SW480 (cell line): Measurements from ENCODE around the gene CEP63.
"Not testable (repeated sequence)": the region's sequence is repeated elsewhere in the genome, so short reads cannot be mapped to it uniquely, and the experiment has no call there.

ENCODE experiments used
- DNase-seq: peaks from one replicate; pipeline ENCODE4 v3.0.0-alpha.2; 2016; ENCODE audit warnings: low spot score

The CEP63 gene

DNA sequence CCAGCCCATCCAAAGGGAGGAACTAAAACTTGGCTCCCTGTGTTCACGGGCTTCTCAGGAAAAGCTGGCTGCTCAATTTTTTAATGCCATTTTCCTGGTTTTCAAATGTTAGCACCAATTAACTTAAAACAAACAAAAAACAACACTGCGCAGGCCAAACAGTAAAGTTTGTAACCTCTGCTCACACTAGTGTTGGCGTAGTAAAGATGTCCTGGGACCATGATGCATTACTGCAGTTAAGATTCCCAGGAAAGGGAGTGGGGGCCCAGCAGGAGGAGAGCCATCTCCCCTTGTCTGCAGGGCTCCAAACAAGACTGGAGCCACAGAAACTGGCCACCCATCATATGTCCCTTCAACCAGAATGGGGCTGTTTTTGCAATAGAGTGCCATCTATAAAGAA, 91.0 kb downstream of the CEP63 start:
- no peak for DNase-seq

DNA sequence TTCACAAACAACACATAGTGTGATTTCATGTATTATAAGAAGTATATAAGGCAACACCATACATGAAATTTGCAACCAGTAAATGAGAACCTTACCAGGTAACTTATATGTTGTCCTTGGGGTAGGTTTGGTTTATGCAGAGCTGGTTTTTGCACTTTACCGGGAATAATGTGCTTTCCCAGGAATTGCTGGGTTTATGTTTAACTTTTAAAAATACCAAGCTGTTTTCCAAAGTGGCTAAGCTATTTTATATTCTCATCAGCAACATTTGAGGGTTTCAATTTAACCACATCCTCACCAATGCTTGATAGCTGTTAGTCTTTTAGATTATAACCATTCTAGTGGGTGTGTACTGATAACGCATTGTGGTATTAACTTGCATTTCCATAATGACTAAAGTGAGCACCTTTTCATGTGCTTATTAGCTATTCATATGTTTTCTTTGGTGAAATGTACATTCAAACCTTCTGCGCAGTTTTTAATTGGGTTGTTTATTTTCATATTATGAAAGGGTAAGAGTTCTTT, 93.3 kb downstream of the CEP63 start:
- DNase-seq: no peak

- no peak for DNase-seq
These were observed 104.9 kb downstream of the CEP63 start for GRCh38 chr3:134590766-134591165.

- DNase-seq: no peak
These were observed 106.9 kb downstream of the CEP63 start for GRCh38 chr3:134592806-134593205.

DNA sequence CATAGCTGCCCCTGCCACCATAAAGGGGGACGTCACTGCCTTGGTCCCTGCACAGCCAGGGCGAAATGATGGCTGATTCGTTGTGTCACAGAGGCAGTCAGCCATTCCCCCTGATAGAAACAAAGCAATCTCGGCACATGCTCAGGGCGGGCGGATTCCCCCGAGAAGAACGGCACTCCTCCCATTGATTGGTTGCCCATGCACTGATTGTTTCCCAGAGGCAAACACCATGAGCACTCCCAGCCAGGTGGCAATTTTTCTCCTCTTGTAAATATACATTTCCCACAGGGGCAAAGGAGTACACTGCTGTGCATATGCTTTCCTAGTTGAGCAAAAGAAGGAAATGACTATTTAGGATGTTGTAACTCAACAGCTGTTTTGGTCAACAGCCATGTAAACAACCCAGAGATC, 108.5 kb downstream of the CEP63 start:
- no peak for DNase-seq

DNA sequence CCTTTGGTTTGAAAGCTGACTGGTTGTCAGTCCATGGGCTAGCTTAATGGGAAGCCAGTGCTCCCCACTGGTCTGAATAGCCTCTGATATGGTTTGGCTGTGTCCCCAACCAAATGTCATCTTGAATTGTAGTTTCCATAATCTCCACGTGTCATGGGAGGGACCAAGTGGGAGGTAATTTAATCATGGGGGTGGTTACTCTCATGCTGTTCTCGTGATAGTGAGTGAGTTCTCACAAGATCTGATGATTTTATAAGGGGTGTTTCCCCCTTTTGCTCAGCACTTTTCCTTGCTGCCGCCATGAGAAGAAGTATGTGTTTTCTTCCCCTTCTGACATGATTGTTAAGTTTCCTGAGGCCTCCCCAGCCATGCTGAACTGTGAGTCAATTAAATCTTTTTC, 109.1 kb downstream of the CEP63 start:
- DNase-seq: not testable (repeated sequence)

- DNase-seq: peak; percentile 37
These were observed 111.6 kb downstream of the CEP63 start for GRCh38 chr3:134597390-134597970.

GRCh38 chr3:134598763-134599545, 113.1 kb downstream of the CEP63 start:
- no peak for DNase-seq

DNA sequence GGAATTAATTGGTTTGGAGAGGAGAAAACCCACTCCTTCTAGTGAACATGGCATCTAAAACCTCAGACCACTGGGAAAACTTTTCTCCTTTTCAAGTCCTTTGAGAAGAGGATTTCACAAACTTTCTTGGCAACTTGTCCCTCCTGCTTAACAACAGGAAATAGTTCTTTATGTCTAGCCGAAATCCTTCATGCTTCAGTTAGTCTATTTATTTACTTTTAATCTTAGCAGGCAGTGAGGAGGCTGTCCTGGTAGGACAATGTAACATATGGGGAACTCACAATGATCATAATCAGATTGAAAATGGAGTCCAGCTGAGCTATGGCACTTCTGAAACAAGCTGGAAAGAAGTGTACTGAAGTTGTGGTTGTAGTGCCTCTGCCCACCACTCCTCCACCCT, 114.3 kb downstream of the CEP63 start:
- DNase-seq: no peak

- peak; percentile 46 for DNase-seq
These were observed 115.0 kb downstream of the CEP63 start for GRCh38 chr3:134600685-134601463.

DNA sequence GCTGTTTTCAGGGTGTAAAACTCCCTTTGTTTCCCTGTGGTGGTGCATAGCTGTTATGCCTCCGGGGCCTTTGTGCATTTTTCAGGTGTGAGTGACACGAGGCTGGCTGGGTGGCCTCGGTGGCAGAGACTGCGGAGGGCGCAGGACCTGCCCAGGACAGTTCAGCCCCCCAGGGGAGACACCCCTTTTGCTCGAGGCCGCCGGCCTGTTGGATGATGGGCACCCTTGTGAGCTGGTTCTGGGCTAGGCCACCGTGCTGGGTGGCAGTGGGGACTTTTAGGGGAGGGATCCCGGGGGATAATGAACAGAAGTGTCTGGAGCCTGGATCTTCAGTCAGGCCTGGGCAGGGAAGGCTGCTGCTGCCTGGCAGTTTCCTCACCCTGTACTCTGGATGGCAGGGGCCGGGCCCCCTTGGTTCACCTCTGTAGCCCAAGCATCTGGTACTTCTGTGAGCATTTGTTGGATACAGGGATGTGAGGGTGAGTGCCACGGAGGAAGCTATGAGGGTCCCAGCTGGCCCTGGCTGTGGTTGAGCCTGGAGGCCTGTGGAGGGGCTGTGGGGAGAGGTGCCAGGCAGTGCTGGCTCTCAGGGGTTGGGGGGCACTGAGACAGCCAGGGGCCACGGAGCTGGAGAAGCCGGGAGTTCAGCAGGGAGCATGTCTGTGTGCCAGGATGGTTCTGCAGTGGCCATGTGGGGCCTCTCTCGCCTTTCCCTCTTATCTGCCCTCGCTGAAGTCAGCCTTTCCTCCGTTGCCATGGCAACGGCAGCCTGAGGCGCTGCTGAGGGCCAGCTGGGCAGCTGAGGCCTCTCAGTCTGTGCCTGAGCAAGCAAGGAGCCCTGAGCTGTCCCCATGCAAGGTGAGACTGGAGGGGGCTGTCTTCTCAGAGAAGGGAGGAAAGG, 115.9 kb downstream of the CEP63 start:
- DNase-seq: no peak

- DNase-seq: no peak
These were observed 116.6 kb downstream of the CEP63 start for GRCh38 chr3:134602440-134602814.

DNA sequence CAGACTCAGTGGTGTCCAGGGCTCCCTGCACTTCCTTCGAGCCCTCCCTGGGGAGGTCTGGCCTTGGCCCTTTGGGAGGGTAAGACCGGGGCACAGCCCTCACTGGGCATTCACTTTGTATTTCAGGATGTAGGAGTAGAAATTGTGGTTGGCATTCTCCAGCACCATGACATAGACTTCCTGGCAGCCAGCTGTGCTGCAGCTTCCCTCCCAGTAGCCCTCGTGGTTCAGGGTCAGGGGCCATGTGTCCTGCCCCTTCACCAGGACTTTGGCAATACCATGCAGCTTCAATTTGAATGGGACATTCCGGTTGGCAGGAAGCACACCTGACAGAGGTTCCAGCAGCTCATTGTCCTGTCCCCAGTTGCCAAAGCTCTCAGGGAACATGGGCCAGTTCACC, 117.6 kb downstream of the CEP63 start:
- DNase-seq: no peak

GRCh38 chr3:134603956-134604355, 118.1 kb downstream of the CEP63 start:
- DNase-seq: no peak

GRCh38 chr3:134605556-134605955, 119.7 kb downstream of the CEP63 start:
- DNase-seq: no peak

DNA sequence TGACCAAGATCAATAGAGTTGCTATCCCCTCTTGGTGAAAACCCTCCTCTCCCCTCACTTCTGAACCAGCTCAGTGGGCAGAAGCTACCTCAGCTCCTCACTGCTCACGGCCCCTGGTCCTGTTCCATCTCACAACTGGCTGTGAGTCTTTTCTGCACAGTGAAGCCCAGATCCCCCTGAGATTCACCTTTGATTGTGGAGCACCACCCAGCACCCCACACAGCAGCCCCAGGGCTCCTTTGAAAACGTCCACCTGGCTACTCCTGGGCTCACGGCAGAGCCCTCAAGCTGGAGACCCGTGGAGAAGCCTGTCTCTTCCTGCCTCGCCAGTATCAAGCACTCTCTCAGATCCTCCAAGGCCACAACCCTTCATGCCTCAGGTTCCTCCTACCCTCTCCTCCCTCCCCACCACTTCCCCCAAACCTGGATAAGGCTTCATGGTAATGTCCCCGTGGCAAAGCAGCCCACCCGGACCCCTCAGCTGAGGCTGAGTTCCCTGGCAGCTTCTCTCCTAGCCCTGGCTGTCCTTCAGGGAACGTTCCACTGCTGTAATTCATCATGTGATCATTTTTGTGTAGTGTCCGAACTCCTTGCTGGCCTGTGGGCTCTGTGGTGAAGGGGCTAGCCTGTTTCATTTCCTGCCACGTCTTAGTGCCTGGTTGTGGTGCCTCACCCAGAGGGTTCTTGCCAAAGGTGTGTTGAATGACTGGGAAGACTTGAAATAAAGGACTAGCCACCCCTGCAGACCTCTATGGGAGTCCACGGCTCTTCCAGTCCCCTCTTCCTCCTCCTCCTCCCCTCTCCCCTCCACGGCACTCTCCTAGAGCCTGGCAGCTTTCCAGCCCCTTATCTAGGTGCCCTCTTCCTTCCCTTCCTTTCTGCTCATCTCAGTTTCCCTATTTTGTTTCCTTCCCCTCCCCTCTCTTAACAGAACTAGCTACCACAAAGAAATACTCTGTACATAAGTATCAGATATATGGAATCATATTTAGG, 120.5 kb downstream of the CEP63 start:
- DNase-seq: no peak

- no peak for DNase-seq
These were observed 121.5 kb downstream of the CEP63 start for GRCh38 chr3:134607054-134608022.

- DNase-seq: no peak
These were observed 122.3 kb downstream of the CEP63 start for GRCh38 chr3:134608023-134608770.
